GM19463 (cell line): ENCODE results near the gene PHEX.

ENCODE experiments used
- ATAC-seq: cut with Tn5 transposase; IDR thresholded peaks from one replicate; pipeline ENCODE4 v1.9.1; 2021; ENCODE audit warnings: mild to moderate bottlenecking, moderate library complexity; ENCODE audit not compliant: unreplicated experiment

Gene PHEX

GRCh38 chrX:22032084-22032483, at the start of gene PHEX:
Gene PHEX, plus strand, starts transcription at chrX:22032325. Its CDS starts 681 bp downstream, at chrX:22033006.
- ATAC-seq = no peak

GRCh38 chrX:21985332-21985777, 46.8 kb upstream of the PHEX start:
- ATAC-seq = peak; percentile 76

GRCh38 chrX:21986596-21986995, 45.5 kb upstream of the PHEX start:
- no peak for ATAC-seq

GRCh38 chrX:21989384-21989783, 42.7 kb upstream of the PHEX start:
- ATAC-seq = peak; percentile 39

- no peak for ATAC-seq
Measured at GRCh38 chrX:21990832-21991231, 41.3 kb upstream of the PHEX start.

- ATAC-seq = no peak
Measured at GRCh38 chrX:21991504-21991903, 40.6 kb upstream of the PHEX start.

- peak; percentile 75 for ATAC-seq
Measured at GRCh38 chrX:21993265-21993664, 38.9 kb upstream of the PHEX start.

GRCh38 chrX:21996872-21997455, 35.2 kb upstream of the PHEX start:
- no peak for ATAC-seq

- ATAC-seq = no peak
Measured at GRCh38 chrX:21998037-21998436, 34.1 kb upstream of the PHEX start.

- no peak for ATAC-seq
Measured at GRCh38 chrX:22004866-22005265, 27.3 kb upstream of the PHEX start.

GRCh38 chrX:22012051-22012450, 20.1 kb upstream of the PHEX start:
- no peak for ATAC-seq

- no peak for ATAC-seq
Measured at GRCh38 chrX:22012931-22013330, 19.2 kb upstream of the PHEX start.

- no peak for ATAC-seq
Measured at GRCh38 chrX:22015139-22015750, 16.9 kb upstream of the PHEX start.

- no peak for ATAC-seq
Measured at GRCh38 chrX:22021751-22022324, 10.3 kb upstream of the PHEX start.

- ATAC-seq = no peak
Measured at GRCh38 chrX:22024577-22024976, 7.5 kb upstream of the PHEX start.

- ATAC-seq = no peak
Measured at GRCh38 chrX:22025751-22026150, 6.4 kb upstream of the PHEX start.

- ATAC-seq = no peak
Measured at GRCh38 chrX:22026731-22027130, 5.4 kb upstream of the PHEX start.

- no peak for ATAC-seq
Measured at GRCh38 chrX:22032506-22032905, 381 bp downstream of the PHEX start.

- ATAC-seq = no peak
Measured at GRCh38 chrX:22033818-22034217, 1.7 kb downstream of the PHEX start.

GRCh38 chrX:22035236-22035635, 3.1 kb downstream of the PHEX start:
- no peak for ATAC-seq

- no peak for ATAC-seq
Measured at GRCh38 chrX:22037225-22037624, 5.1 kb downstream of the PHEX start.

- ATAC-seq = no peak
Measured at GRCh38 chrX:22037911-22038537, 5.9 kb downstream of the PHEX start.
